Upper lobe of right lung (tissue), 1 donor: ENCODE data around the gene NOP56. TPM values are rescaled to one million over a fixed set of nuclear protein-coding genes. Genes with fewer than 3 reads are reported as not detected.
A peak's percentile ranks its signal among the peaks of the same experiment; 100 is the strongest.

Experiments
- ATAC-seq: fragments of 200-7000 bp; cut with Tn5 transposase; one replicate; pipeline ENCODE4 v1.9.1; 2020; ENCODE audit warnings: mild to moderate bottlenecking, moderate library complexity
- DNase-seq: peaks from one replicate; pipeline ENCODE4 v3.0.0-alpha.2; 2020
- H3K27ac ChIP-seq: fragments of 200-600 bp; one replicate; pipeline ENCODE4 v1.8.0; 2022
- H3K27me3 ChIP-seq: fragments of 200-600 bp; one replicate; pipeline ENCODE4 v1.8.0; 2022; ENCODE audit warnings: mild to moderate bottlenecking
- H3K36me3 ChIP-seq: fragments of 200-600 bp; one replicate; pipeline ENCODE4 v1.8.0; 2022
- H3K4me1 ChIP-seq: fragments of 200-600 bp; one replicate; pipeline ENCODE4 v1.8.0; 2022
- H3K4me3 ChIP-seq: fragments of 200-600 bp; one replicate; pipeline ENCODE4 v1.8.0; 2022; ENCODE audit warnings: mild to moderate bottlenecking
- H3K9me3 ChIP-seq: fragments of 200-600 bp; one replicate; pipeline ENCODE4 v1.8.0; 2022
- CTCF ChIP-seq: fragments of 200-600 bp; IDR thresholded peaks from one replicate; pipeline ENCODE4 v1.8.0; 2022; ENCODE audit warnings: antibody characterized with exemption
- intact Hi-C: fragments of 100-400 bp; cut with DNase I; formaldehyde crosslinking; loops from one replicate; pipeline ENCODE4 v1.11.0; 2022
- long read RNA-seq: library from polyadenylated mRNA; unstranded; transcript quantifications from one replicate; pipeline ENCODE4 v2.0.0, GENCODE V29; 2021
- total RNA-seq: library from RNA; stranded (reverse); fragmentation: NEBNext Ultra II Directional; extraction: Animal tissue kit (Norgen Biotek cat#: 25700); gene quantifications from one replicate; pipeline ENCODE4 v1.2.1, GENCODE V29; 2021
- donor health status: DM: no; HTN: yes; CAD: no; lungs with severe emphysema.

Gene NOP56
- total RNA-seq, result 88.4 TPM
- long read RNA-seq, transcript NOP56-201 (12 exons, 2,400 nt), result major isoform, 27 of 40 reads
- long read RNA-seq, partial matches to known transcripts, result 7 of 40 reads
- long read RNA-seq, other reads (novel, unspliced or antisense), result 6 of 40 reads

DNA sequence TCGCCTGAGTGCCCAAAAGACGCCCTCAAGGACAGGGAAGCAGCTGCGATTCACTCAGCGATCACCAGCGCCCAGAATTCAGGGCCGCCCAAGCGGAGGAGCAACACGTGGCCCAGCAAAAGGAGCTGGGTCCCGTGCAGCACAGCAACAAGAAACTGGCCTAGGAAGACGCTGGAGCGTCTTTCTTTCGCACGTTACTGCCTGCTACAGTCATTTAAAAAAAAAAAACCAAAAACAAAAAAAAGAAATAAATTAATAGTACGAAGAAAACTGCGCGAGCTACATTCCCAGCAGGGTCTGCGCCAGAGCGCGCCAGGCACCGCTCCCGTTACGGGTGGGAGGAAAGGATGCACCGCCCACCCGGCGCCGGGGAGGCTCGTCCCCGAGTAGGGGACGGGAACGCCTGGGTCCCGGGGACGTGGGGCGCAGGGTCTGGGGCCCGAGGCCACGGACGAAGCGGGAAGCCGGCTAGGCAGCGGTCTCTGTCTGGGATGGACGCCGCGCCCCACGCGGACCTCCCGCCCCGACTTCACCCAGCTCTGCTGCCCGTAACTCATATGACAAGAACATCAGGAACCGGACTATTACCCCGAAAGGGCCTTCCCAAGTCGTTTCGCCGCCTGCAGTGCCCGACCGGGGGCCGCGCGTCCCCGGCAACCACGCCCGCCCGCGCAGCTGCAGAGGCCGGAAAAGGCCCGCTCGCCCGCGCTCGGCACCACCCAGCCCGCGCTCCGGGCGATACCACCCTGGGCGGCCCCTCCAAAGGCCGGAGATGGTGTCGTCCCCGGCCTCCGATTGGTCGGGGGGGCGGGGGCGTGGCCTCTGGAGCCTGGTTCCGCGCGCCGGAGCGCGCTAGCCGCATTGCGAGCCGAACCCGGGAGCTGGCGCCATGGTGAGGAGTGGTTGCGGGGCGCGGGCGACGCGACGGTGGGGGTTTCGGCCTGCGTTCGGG lies at the start of gene NOP56:
NOP56 (plus strand) TSS at position 861 of the 952 bp plus-strand sequence; CDS start at position 890, 29 bp downstream.
- Histone ChIP-seq H3K36me3 (peaks cover 34% of the 10 kb centered on the region), H3K27me3 (no peaks in the 10 kb centered on the region), H3K9me3 (no peaks in the 10 kb centered on the region), H3K4me3 (peak within 1 kb of the TSS; percentile 97), H3K4me1 (peaks cover 19% of the 10 kb centered on the region), H3K27ac (peak within 1 kb of the TSS; percentile 96)
- TF ChIP-seq CTCF, result no peak
- intact Hi-C loops, result no loop called here
- ATAC-seq (peak; percentile 99), DNase-seq (peak; percentile 95)

GRCh38 chr20:2602746-2603145 lies 49.7 kb upstream of the NOP56 start:
- TF ChIP-seq CTCF, result no peak
- no peak overlapping the region for H3K4me3 ChIP-seq
- no peaks in the 10 kb centered on the region for H3K4me1 ChIP-seq
- H3K9me3 ChIP-seq, result peaks cover 8% of the 10 kb centered on the region
- no peaks in the 10 kb centered on the region for H3K27me3 ChIP-seq
- DNase-seq (no peak), ATAC-seq (no peak)
- intact Hi-C loops, result no loop called here
- no peak overlapping the region for H3K27ac ChIP-seq
- no peaks in the 10 kb centered on the region for H3K36me3 ChIP-seq

GRCh38 chr20:2603816-2604505 lies 48.5 kb upstream of the NOP56 start:
- H3K36me3 ChIP-seq, result no peaks in the 10 kb centered on the region
- H3K9me3 ChIP-seq, result peaks cover 8% of the 10 kb centered on the region
- no peaks in the 10 kb centered on the region for H3K4me1 ChIP-seq
- TF ChIP-seq CTCF, result no peak
- H3K27me3 ChIP-seq, result no peaks in the 10 kb centered on the region
- DNase-seq (no peak), ATAC-seq (no peak)
- H3K27ac ChIP-seq, result no peak overlapping the region
- intact Hi-C loops, result no loop called here
- H3K4me3 ChIP-seq, result no peak overlapping the region

DNA sequence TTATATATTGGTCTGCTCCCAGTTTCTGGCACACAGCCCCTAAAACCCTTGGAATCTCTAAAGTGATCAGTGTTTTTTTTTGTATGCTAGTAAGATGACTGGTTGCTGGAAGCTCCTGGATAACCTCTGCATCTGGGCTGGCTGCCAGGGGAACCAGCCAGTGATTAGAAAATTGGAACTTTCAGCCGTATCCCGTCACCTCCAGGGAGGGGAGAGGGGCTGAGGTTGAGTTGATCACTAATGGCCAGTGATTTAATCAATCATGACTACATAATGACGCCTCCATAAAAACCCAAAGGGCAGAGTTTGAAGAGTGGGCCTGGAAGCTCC lies 48.0 kb upstream of the NOP56 start:
- Histone ChIP-seq H3K27me3 (no peaks in the 10 kb centered on the region), H3K4me3 (no peak overlapping the region), H3K27ac (no peak overlapping the region), H3K36me3 (no peaks in the 10 kb centered on the region), H3K4me1 (no peaks in the 10 kb centered on the region), H3K9me3 (peaks cover 8% of the 10 kb centered on the region)
- intact Hi-C loops, result no loop called here
- DNase-seq, result no peak
- ATAC-seq, result no peak
- TF ChIP-seq CTCF, result no peak

GRCh38 chr20:2606507-2607006 lies 45.9 kb upstream of the NOP56 start:
- no peak overlapping the region for H3K27ac ChIP-seq
- ATAC-seq, result no peak
- TF ChIP-seq CTCF, result no peak
- no peak for DNase-seq
- H3K36me3 ChIP-seq, result no peaks in the 10 kb centered on the region
- H3K9me3 ChIP-seq, result peaks cover 8% of the 10 kb centered on the region
- no peaks in the 10 kb centered on the region for H3K4me1 ChIP-seq
- no peak overlapping the region for H3K4me3 ChIP-seq
- intact Hi-C loops, result no loop called here
- H3K27me3 ChIP-seq, result no peaks in the 10 kb centered on the region
